SK-N-SH (cell line): ENCODE data around the gene NDUFS7. TPM values are rescaled to one million over a fixed set of nuclear protein-coding genes. Genes with fewer than 3 reads are reported as not detected.

Experiments
- CTCF ChIA-PET: fragments of 300-600, 350-600 bp; formaldehyde crosslinking; extraction: SDS; loops from one replicate; lab custom pipeline; 2021; lab: Yijun Ruan, JAX
- POLR2A ChIA-PET: fragments of 350-600 bp; sonication (Branson Sonifier 250); formaldehyde crosslinking; extraction: SDS; loops from one replicate; lab custom pipeline; 2020; ENCODE audit warnings: antibody characterized with exemption, inconsistent platforms; lab: Yijun Ruan, JAX
- DNase-seq: peaks from one replicate; pipeline ENCODE4 v3.0.0; 2012
- H2AFZ ChIP-seq: fragments of 200-600 bp; sonication (generic); 2 replicates; pipeline ENCODE4 v1.8.1; 2016; ENCODE audit warnings: antibody characterized with exemption, mild to moderate bottlenecking, low read depth
- H3F3A ChIP-seq: fragments of 200-600 bp; sonication (generic); replicated peaks from 2 replicates; pipeline ENCODE3; 2016; ENCODE audit warnings: antibody characterized with exemption, mild to moderate bottlenecking; ENCODE audit not compliant: insufficient read depth
- H3K27ac ChIP-seq, 2 experiments: fragments of 200-500 bp in 1 of 2; fragments of 200-600 bp in 1 of 2; sonication (Bioruptor generic) in 1 of 2; sonication (generic), shearing (Covaris generic) in 1 of 2; 2 replicates each; pipeline versions ENCODE4 v1.5.1 to v1.6.1; 2014 to 2016; ENCODE audit warnings: low read depth in 2 of 2, inconsistent platforms in 1 of 2, low read length in 1 of 2, mild to moderate bottlenecking in 1 of 2, mixed read lengths in 1 of 2
- H3K27me3 ChIP-seq: fragments of 200-600 bp; sonication (generic), shearing (Covaris generic); 2 replicates; pipeline ENCODE4 v1.6.1; 2016; ENCODE audit warnings: mixed run types; ENCODE audit not compliant: insufficient read depth
- H3K36me3 ChIP-seq, 2 experiments: fragments of 200-500 bp in 1 of 2; fragments of 200-600 bp in 1 of 2; sonication (Bioruptor generic) in 1 of 2; sonication (generic) in 1 of 2; replicated peaks in 1 of 2; 2 replicates each; pipeline versions ENCODE3 to v1.5.1; 2014 to 2016; ENCODE audit warnings: low read length in 1 of 2, mild to moderate bottlenecking in 1 of 2; ENCODE audit not compliant: insufficient read depth in 2 of 2, control insufficient read depth in 1 of 2
- H3K4me1 ChIP-seq, 2 experiments: fragments of 200-500 bp in 1 of 2; fragments of 200-600 bp in 1 of 2; sonication (Bioruptor generic) in 1 of 2; sonication (generic), shearing (Covaris generic) in 1 of 2; 2 replicates each; pipeline versions ENCODE4 v1.5.1 to v1.6.1; 2014 to 2016; ENCODE audit warnings: low read depth in 1 of 2, low read length in 1 of 2, mixed run types in 1 of 2; ENCODE audit not compliant: insufficient read depth in 2 of 2, control insufficient read depth in 1 of 2
- H3K4me2 ChIP-seq: fragments of 200-600 bp; sonication (generic), shearing (Covaris generic); 2 replicates; pipeline ENCODE4 v1.6.1; 2017; ENCODE audit warnings: mixed run types
- H3K4me3 ChIP-seq, 2 experiments: fragments of 200-500 bp in 1 of 2; fragments of 200-600 bp in 1 of 2; sonication (Bioruptor generic) in 1 of 2; sonication (generic), shearing (Covaris generic) in 1 of 2; 2 replicates each; pipeline versions ENCODE4 v1.5.1 to v1.8.1; 2014 to 2016; ENCODE audit warnings: low read depth in 2 of 2, inconsistent platforms in 1 of 2, low read length in 1 of 2, mild to moderate bottlenecking in 1 of 2, mixed read lengths in 1 of 2, moderate library complexity in 1 of 2
- H3K79me2 ChIP-seq: fragments of 200-600 bp; sonication (generic); 2 replicates; pipeline ENCODE4 v1.8.1; 2017; ENCODE audit warnings: mild to moderate bottlenecking; ENCODE audit not compliant: insufficient read depth
- H3K9ac ChIP-seq: fragments of 200-600 bp; sonication (generic); 2 replicates; pipeline ENCODE4 v1.6.1; 2017; ENCODE audit warnings: mixed run types
- H3K9me2 ChIP-seq: fragments of 200-600 bp; sonication (generic); 2 replicates; pipeline ENCODE4 v1.6.1; 2017; ENCODE audit warnings: mixed run types
- H3K9me3 ChIP-seq: fragments of 200-600 bp; sonication (generic); 2 replicates; pipeline ENCODE4 v1.6.1; 2017; ENCODE audit warnings: mixed run types, mild to moderate bottlenecking, moderate library complexity
- H4K20me1 ChIP-seq: fragments of 200-600 bp; sonication (generic); 2 replicates; pipeline ENCODE4 v1.6.1; 2017; ENCODE audit warnings: mild to moderate bottlenecking, mixed run types; ENCODE audit not compliant: insufficient read depth
- CTCF ChIP-seq: fragments of 200-600 bp; sonication (generic); IDR thresholded peaks from 2 replicates; pipeline ENCODE4 v1.6.1; 2017; ENCODE audit warnings: antibody characterized with exemption, mild to moderate bottlenecking, moderate library complexity
- ELF1 ChIP-seq: IDR thresholded peaks from 2 replicates; pipeline ENCODE4 v1.4.0; 2012
- FOSL2 ChIP-seq: IDR thresholded peaks from 2 replicates; pipeline ENCODE4 v1.4.0; 2012; ENCODE audit warnings: low read depth, mild to moderate bottlenecking, moderate library complexity, borderline replicate concordance
- FOXM1 ChIP-seq: IDR thresholded peaks from 2 replicates; pipeline ENCODE4 v1.4.0; 2012; ENCODE audit warnings: low read depth, mild to moderate bottlenecking
- GABPA ChIP-seq: IDR thresholded peaks from 2 replicates; pipeline ENCODE4 v1.4.0; 2012; ENCODE audit warnings: low read depth, mild to moderate bottlenecking
- GATA2 ChIP-seq: sonication (generic); formaldehyde crosslinking; IDR thresholded peaks from 2 replicates; pipeline ENCODE4 v1.5.0; 2020; ENCODE audit warnings: mild to moderate bottlenecking, missing genetic modification reagents
- JUND ChIP-seq: IDR thresholded peaks from 2 replicates; pipeline ENCODE4 v1.4.0; 2012
- NRF1 ChIP-seq: IDR thresholded peaks from 2 replicates; pipeline ENCODE4 v1.6.1; 2012; ENCODE audit warnings: low read depth, mild to moderate bottlenecking, low read length
- POLR2AphosphoS5 ChIP-seq: IDR thresholded peaks from 2 replicates; pipeline ENCODE4 v1.6.1; 2012; ENCODE audit warnings: low read depth, low read length
- RXRA ChIP-seq: IDR thresholded peaks from 2 replicates; pipeline ENCODE4 v1.4.0; 2012; ENCODE audit warnings: low read depth, mild to moderate bottlenecking, borderline replicate concordance
- TAF1 ChIP-seq: IDR thresholded peaks from 2 replicates; pipeline ENCODE4 v1.6.1; 2012; ENCODE audit warnings: low read depth, mild to moderate bottlenecking, low read length, moderate library complexity, borderline replicate concordance
- TCF12 ChIP-seq: IDR thresholded peaks from 2 replicates; pipeline ENCODE4 v1.4.0; 2012
- WGBS: methylation state at CpG from one replicate; pipeline ENCODE4 v1.1.6; 2017; ENCODE audit warnings: low lambda C conversion rate; 5-methylcytosine and 5-hydroxymethylcytosine counted together
- polyA plus RNA-seq, 3 experiments: library from polyadenylated mRNA; depleted of rRNA; stranded (reverse); fragments of >200 nt; gene quantifications; 2 replicates each; pipeline ENCODE4 v1.2.3, GENCODE V29; 2012
- TF ChIP-seq, protein P1 (sequence below): IDR thresholded peaks from 2 replicates; pipeline ENCODE4 v1.4.0; 2012; ENCODE audit warnings: low read depth, borderline replicate concordance
- TF ChIP-seq, protein P2 (sequence below): fragments of 150-350 bp; IDR thresholded peaks from 2 replicates; pipeline ENCODE4 v1.6.1; 2016; ENCODE audit warnings: mild to moderate bottlenecking, low read depth, low read length

The NDUFS7 gene
- polyA plus RNA-seq, 1 of the 3 experiments (the other 2 are of a cell fraction), result 66.4 TPM

- peaks cover 17% of the 10 kb centered on the region for H3K79me2 ChIP-seq
- no peak for TF ChIP-seq GATA2 (CRISPR knock-in tag)
- no peak for TF ChIP-seq CTCF
- no peak for TF ChIP-seq RXRA
- TF ChIP-seq GABPA, result no peak
- TF ChIP-seq FOSL2, result no peak
- TF ChIP-seq POLR2AphosphoS5, result no peak
- TF ChIP-seq JUND, result no peak
- TF ChIP-seq NRF1, result no peak
- TF ChIP-seq, protein P1, sequence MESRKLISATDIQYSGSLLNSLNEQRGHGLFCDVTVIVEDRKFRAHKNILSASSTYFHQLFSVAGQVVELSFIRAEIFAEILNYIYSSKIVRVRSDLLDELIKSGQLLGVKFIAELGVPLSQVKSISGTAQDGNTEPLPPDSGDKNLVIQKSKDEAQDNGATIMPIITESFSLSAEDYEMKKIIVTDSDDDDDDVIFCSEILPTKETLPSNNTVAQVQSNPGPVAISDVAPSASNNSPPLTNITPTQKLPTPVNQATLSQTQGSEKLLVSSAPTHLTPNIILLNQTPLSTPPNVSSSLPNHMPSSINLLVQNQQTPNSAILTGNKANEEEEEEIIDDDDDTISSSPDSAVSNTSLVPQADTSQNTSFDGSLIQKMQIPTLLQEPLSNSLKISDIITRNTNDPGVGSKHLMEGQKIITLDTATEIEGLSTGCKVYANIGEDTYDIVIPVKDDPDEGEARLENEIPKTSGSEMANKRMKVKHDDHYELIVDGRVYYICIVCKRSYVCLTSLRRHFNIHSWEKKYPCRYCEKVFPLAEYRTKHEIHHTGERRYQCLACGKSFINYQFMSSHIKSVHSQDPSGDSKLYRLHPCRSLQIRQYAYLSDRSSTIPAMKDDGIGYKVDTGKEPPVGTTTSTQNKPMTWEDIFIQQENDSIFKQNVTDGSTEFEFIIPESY, result no peak
- TF ChIP-seq, protein P2, sequence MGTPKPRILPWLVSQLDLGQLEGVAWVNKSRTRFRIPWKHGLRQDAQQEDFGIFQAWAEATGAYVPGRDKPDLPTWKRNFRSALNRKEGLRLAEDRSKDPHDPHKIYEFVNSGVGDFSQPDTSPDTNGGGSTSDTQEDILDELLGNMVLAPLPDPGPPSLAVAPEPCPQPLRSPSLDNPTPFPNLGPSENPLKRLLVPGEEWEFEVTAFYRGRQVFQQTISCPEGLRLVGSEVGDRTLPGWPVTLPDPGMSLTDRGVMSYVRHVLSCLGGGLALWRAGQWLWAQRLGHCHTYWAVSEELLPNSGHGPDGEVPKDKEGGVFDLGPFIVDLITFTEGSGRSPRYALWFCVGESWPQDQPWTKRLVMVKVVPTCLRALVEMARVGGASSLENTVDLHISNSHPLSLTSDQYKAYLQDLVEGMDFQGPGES, result no peak
- peaks cover 22% of the 10 kb centered on the region for H3F3A ChIP-seq
- peaks cover 4 to 46% of the 10 kb centered on the region in 2 experiments for H3K36me3 ChIP-seq
- peaks cover 13% of the 10 kb centered on the region for H4K20me1 ChIP-seq
- H3K4me2 ChIP-seq, result no peak overlapping the region
- H3K9ac ChIP-seq, result no peak overlapping the region
- no peak overlapping the region for H3K27ac ChIP-seq
- WGBS, result 85% methylated on average over 13 of the region's 39 CpGs
- no peaks in the 10 kb centered on the region for H3K9me2 ChIP-seq
- H3K9me3 ChIP-seq, result no peaks in the 10 kb centered on the region
- H3K4me1 ChIP-seq, result peaks cover 0 to 3% of the 10 kb centered on the region in 2 experiments; a peak in 1 of 4 replicates
- no peak overlapping the region for H2AFZ ChIP-seq
- H3K4me3 ChIP-seq, result no peak overlapping the region
- no peak for DNase-seq
- ChIA-PET POLR2A (no interaction called here), CTCF (interaction anchor here (0.8 kb wide), 1 partner anchor 15 kb away, joined by 3 read pairs; no protein-coding TSS in a partner anchor)
- H3K27me3 ChIP-seq, result no peaks in the 10 kb centered on the region
Observed at GRCh38 chr19:1434577-1435060, 50.9 kb downstream of the NDUFS7 start.

DNA sequence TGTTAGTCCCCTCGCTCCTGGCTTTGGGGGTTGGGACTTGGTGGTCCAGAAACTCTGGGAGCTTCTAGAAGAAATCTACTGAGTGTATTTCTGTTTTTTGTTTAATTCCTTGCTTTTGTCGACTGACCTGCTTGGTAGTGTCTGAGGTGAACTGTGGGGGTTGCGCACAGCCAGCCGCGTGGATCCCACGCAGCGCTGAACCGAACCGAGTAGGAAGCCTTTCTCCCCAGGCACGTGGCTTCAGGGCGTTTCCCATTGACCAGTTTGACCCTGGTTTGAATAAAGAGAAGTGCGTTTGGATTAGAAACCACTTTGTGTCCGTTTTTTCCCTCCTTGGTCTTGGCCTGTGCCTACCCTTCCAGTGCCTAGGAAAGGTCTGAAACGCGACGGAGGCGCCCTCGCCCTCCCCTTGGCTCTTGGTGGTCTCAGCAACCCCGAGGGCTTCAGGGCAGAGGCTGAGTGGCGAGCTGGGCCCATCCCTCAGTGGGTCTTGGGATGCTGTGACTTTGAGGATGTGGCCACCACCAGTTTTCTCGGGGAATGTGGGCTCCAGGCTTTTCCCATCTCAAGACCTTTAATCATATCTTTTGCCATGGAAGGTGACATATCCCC lies 51.8 kb downstream of the NDUFS7 start:
- peaks cover 25% of the 10 kb centered on the region for H3K79me2 ChIP-seq
- H3K4me2 ChIP-seq, result no peak overlapping the region
- H3K4me3 ChIP-seq, result no peak overlapping the region
- H3K9me3 ChIP-seq, result no peaks in the 10 kb centered on the region
- peaks cover 12 to 47% of the 10 kb centered on the region in 2 experiments for H3K36me3 ChIP-seq
- 91% methylated on average over 14 of the region's 21 CpGs for WGBS
- no peak overlapping the region for H3K9ac ChIP-seq
- no peak overlapping the region for H2AFZ ChIP-seq
- H3K27me3 ChIP-seq, result no peaks in the 10 kb centered on the region
- peaks cover 22% of the 10 kb centered on the region for H4K20me1 ChIP-seq
- no peaks in the 10 kb centered on the region for H3K9me2 ChIP-seq
- no peak overlapping the region for H3K27ac ChIP-seq
- H3F3A ChIP-seq, result peaks cover 28% of the 10 kb centered on the region
- no peak for DNase-seq
- peaks cover 3 to 10% of the 10 kb centered on the region in 2 experiments; a peak in 2 of 4 replicates for H3K4me1 ChIP-seq
- CTCF ChIA-PET, result interaction anchor here (0.8 kb wide), 1 partner anchor 16 kb away, joined by 3 read pairs; no protein-coding TSS in a partner anchor
- POLR2A ChIA-PET, result interaction anchor here (1.4 kb wide), 1 partner anchor 22 kb away, joined by 5 read pairs; no protein-coding TSS in a partner anchor
- TF ChIP-seq TAF1 (no peak), TCF12 (no peak), POLR2AphosphoS5 (no peak), NRF1 (no peak), FOSL2 (no peak), FOXM1 (no peak), GABPA (no peak), JUND (no peak), ELF1 (no peak)
- TF ChIP-seq, protein P1, result no peak
- TF ChIP-seq, protein P2, result no peak
